HFF-Myc (cell line): Measurements from ENCODE around the gene SERTAD3.

Experiments used
- DNase-seq: peaks from one replicate; pipeline ENCODE4 v3.0.0-alpha.2; 2011; ENCODE audit warnings: low read depth; ENCODE audit errors: extremely low read depth
- H3K4me3 ChIP-seq: replicated peaks from 2 replicates; pipeline ENCODE4 v1.5.1; 2011; ENCODE audit warnings: low read depth, mild to moderate bottlenecking, control low read depth, low read length
- CTCF ChIP-seq: IDR thresholded peaks from 2 replicates; pipeline ENCODE4 v1.5.1; 2012; ENCODE audit warnings: mild to moderate bottlenecking, low read depth, low read length, control low read depth; ENCODE audit errors: missing control alignments

SERTAD3 gene

GRCh38 chr19:40419066-40419612 is 25.0 kb downstream of the SERTAD3 start:
- H3K4me3 ChIP-seq, result no peak overlapping the region
- DNase-seq, result no peak
- no peak for TF ChIP-seq CTCF

GRCh38 chr19:40418040-40418439 is 26.1 kb downstream of the SERTAD3 start:
- H3K4me3 ChIP-seq, result no peak overlapping the region
- no peak for DNase-seq
- no peak for TF ChIP-seq CTCF

GRCh38 chr19:40417643-40417981 is 26.5 kb downstream of the SERTAD3 start:
- H3K4me3 ChIP-seq, result no peak overlapping the region
- DNase-seq, result no peak
- no peak for TF ChIP-seq CTCF

- no peak for TF ChIP-seq CTCF
- H3K4me3 ChIP-seq, result no peak overlapping the region
- no peak for DNase-seq
These were observed 27.1 kb downstream of the SERTAD3 start for GRCh38 chr19:40416918-40417642.

GRCh38 chr19:40415768-40416167 is 28.4 kb downstream of the SERTAD3 start:
- no peak for DNase-seq
- no peak for TF ChIP-seq CTCF
- no peak overlapping the region for H3K4me3 ChIP-seq

GRCh38 chr19:40414542-40415535 is 29.3 kb downstream of the SERTAD3 start:
- no peak for TF ChIP-seq CTCF
- H3K4me3 ChIP-seq, result no peak overlapping the region
- no peak for DNase-seq
